ENCODE results near the gene CARS2.

The CARS2 gene

GRCh38 chr13:110652764-110653163 lies 53.2 kb downstream of the CARS2 start:
- DNase-seq (ENCODE audit: low read depth in 2 of 2), result no peak

- DNase-seq (ENCODE audit: low read depth in 2 of 2), result no peak
Measured at GRCh38 chr13:110652231-110652730, 53.6 kb downstream of the CARS2 start.

DNA sequence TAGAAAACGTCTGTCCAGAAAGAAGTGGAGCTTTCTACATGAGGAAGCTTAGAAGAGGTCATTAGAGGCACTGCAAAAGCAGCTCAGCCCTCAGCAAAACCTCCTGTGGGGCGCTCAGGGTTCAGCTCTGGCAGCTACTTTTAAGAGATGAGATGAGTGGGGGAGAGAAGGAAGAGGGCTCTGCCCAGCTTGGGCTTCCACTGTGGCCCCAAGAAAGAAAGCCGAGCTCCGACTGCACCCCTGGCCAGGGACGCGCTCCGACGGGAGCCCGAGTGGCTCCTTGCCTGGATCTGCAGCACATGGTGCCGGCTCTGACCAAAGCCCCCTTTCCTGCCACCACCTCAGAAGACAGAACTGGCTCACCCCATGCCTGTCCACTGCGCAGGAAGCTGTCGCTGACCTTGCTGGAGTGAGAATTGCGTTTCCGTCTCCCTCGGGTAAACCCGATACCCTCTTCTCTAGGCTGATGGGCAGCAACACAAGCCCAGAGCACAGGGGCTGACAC lies 54.1 kb downstream of the CARS2 start:
- DNase-seq (ENCODE audit: low read depth in 2 of 2), result no peak

DNA sequence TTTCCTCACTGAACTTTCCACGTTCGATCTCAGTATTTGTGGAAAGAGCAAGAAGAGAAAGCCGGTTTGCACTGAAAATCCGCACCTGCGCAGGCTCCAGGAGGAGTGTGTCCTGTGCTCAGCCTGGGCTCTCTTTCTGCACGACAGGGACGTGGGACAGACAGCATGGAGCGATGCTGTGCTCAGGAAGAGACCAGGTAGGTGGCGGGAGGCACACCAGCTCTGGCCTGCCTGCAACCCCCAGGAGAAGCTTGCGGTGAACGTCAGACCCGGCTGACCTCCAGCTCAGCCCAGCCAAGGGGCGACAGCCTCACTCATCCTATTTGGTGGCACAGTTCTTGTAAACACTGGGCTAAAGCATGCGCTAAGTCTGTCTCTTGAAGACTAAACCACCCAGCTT lies 54.6 kb downstream of the CARS2 start:
- no peak for DNase-seq (ENCODE audit: low read depth in 2 of 2)

DNA sequence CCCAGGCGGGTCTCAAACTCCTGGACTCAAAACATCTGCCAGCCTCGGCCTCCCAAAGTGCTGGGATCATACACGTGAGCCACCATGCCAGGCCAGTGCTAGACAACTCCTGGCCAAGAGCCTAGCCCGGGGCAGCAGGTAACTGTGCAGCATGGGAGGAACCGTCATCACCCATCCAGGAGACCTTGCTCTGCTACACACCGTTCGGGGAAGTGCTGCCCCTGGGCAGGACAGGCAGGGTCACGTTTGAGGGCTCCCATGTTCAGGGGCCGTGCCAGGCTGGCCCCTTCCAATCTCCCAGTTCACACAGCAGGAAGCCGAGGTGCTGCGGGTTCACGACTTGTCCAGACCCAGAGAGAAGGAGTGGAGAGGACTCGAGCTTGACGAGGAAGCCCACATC lies 55.5 kb downstream of the CARS2 start:
- no peak for DNase-seq (ENCODE audit: low read depth in 2 of 2)

DNA sequence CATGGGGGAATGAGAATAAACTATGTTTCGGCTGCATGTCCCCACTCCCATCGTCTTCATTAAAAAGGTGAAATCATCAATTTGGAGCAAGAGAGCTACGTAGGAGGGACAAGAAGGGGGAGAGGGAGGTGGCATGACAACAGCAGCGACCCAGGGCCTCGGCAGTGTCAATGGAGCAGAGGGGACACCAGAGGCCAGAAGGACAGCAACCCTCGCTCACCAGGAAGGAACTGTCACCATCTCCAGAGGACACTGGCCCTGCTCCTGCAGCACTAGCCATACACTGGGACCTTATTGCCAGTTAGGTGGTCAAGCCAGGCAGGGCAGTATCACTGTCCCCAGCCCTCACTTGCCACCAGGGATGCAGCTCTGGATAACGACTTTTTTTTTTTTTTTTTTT lies 56.4 kb downstream of the CARS2 start:
- no peak for DNase-seq (ENCODE audit: low read depth in 2 of 2)

DNA sequence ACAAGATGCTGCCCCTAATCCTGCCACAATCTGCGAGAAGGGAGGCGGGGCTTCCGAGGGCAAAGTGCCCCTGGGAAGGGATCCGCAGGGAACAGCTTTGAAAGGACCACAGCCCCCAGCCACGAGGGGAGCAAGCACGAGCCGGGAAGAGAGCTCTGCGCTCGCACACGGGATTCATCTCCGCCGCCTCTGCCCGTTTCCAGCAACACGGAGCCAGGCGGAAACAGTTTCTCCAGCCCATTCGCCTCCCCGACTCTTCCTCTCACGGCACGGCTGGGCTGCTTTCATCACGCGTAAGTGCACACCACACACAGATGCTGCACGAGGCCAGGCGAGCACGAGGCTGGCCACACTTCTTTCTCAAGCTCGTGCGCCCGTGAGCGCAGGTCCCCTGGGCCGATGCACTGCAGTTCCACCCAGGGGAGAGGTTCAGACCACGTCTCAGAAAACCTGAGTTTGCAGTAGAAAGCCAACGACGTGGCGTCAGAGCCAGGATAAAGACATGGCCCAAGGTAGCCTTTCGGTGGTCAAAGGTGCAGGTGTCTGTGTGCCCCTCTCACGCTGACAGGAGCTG lies 57.0 kb downstream of the CARS2 start:
- no peak for DNase-seq (ENCODE audit: low read depth in 2 of 2)

GRCh38 chr13:110648146-110648819 lies 57.6 kb downstream of the CARS2 start:
- no peak for DNase-seq (ENCODE audit: low read depth in 2 of 2)

- DNase-seq (ENCODE audit: low read depth in 2 of 2), result no peak
Measured at GRCh38 chr13:110647365-110647737, 58.6 kb downstream of the CARS2 start.

DNA sequence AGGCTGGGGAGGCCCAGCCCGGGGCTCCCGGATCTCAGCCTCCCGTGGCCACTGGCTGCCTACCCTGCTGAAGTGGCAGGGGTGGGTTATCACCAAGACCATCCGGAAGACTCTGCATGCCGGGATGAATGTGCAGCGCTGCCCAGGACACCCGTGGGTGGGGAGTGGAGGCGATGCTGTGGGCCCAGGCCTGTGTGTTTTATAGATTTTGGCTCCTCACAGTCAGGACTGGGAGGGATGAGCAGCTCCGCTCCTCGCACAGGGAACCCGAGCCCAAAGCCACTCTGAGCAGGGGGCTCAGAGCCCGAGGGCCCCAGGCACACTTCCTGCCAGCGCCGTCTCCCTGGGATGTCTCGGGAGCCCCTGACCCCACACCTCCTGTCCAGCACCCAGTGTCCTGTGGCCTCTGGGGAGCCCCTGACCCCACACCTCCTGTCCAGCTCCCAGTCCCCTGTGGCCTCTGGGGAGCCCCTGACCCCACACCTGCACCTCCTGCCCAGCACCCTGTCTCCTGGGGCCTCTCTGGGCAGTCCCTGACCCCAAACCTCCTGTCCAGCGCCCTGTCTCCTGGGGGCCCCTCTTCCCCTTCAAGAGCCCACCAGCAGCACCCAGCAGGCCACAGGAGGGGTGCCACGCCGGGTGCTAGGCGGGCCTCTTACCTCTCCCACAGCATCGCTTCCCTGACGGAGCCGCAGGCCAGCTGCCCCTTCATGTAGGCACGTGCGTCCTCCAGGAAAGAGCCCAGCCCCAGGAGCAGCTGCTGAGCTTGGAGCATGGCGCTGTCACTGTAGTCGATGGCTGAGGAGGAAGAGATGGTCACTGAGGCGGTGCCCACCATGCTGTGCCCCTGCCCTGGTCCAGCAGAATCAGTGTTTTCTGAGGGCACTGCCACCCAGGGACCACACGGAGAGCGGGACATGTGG lies 59.2 kb downstream of the CARS2 start:
- no peak for DNase-seq (ENCODE audit: low read depth in 2 of 2)

DNA sequence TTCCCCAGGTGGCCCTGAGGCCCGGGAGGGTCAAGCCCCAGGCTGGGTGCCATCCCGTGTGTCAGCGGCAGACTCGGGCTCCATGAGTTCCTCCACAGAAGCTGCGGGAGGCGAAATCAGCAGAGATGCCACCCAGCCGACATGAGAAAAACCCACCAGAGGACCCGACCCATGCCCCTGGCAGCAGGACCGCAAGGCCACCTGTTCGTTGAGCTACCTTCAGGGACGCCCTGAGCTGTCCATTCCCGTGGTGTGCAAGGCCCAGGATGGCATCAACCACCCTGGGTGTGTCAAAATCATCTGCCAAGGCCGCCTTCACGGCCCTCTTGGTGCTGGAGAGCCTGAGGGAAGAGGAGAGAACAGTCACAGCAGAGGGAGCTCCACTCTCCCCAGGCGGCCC lies 60.2 kb downstream of the CARS2 start:
- no peak for DNase-seq (ENCODE audit: low read depth in 2 of 2)

GRCh38 chr13:110644892-110645521 lies 60.9 kb downstream of the CARS2 start:
- DNase-seq (ENCODE audit: low read depth in 2 of 2), result peak; percentile 19 to 28

DNA sequence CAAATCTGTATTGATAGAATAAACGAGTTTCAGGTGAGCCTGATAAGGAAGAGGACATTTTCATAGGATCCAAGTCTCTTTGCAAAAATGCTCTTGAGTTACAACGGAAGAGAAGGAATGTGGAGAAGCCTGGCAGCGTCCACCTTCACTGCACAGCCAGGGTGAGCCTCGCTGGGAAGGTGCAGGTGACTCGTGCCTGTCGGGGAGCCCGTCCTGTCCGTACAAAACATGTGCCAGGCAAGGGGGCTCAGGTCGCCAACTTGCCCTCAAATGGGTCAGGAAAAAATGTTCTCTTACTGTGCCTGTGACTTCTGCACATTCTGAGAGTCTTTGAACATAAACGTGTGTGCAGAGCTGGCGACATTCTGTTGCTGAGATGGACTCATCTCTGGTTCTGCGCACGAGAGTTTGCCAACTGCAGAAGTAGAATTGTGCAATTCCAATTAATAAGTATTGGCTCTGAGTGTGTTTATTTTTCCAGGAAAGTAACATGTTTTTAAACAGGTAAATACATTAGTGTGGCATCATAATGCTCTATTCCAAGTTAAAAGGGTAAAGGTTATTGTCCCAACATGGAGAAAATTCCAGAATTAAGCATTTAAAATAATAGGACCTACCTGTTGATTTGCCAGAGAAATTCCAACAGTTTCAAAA lies 62.0 kb downstream of the CARS2 start:
- DNase-seq (ENCODE audit: low read depth in 2 of 2), result no peak

DNA sequence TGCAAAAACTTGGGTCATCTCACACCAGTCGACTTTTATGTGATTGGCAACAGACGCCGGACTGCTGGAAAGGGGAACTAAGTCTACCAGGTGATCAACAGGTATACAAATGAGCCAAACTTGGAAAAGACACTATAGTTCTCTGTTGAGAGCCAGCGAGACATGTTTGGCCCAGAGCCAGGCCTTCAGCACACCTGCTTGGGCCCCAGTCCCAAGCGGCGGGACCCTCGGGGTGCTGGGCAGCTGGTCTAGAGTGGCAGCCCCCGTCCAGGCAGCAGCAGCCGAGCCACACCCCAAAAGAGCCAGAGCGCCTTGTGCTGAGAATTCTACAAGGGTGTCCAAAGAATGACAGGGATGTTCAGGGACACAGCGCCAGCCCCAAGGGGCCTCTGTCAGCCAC lies 62.6 kb downstream of the CARS2 start:
- DNase-seq (ENCODE audit: low read depth in 2 of 2), result no peak

- DNase-seq (ENCODE audit: low read depth in 2 of 2), result no peak
Measured at GRCh38 chr13:110642291-110642981, 63.5 kb downstream of the CARS2 start.

- no peak for DNase-seq (ENCODE audit: low read depth in 2 of 2)
Measured at GRCh38 chr13:110641055-110642015, 64.6 kb downstream of the CARS2 start.

DNA sequence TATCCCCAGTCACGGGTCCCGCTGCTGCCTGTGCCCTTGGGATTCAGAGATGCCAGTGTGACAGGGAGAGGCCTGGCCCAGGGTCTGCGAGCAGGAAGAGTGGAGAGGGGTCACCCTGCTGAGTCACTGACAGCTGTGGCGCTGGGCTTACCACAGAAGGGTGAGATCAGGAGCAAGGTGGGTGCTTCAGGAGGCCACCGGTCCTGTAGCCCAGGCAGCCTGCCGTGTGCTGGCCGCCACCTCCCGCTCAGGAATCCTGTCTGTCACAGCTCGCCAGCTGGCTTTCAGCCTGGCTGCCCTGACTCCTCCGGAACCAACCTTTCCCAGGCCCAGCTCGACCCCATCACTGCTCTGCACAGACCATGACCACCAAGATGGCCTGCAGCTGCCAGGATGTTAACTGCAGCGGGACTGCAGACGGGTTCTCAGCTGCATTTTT lies 65.3 kb downstream of the CARS2 start:
- DNase-seq (ENCODE audit: low read depth in 2 of 2), result no peak

DNA sequence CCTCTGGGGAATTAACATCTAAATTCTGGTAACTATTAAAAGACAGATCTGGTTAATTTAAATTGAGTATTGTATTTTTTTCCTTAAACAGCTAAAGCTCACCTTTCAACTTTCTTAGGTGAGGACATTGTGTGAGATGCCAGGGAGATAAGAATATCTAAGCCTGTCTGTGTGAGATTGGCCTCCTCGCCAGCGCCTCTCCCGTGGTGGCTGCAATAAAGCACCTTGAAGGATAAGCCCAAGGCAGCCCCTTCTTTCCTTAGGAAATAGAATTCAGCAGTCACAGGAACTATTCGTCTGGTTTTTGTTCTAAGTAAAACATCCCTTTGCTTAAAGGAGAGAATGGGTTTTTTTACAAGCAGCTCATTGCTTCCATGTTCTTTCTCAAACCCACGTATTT lies 66.0 kb downstream of the CARS2 start:
- DNase-seq (ENCODE audit: low read depth in 2 of 2), result no peak

Data from stimulated activated CD8-positive, alpha-beta memory T cell treated with anti-CD3 and anti-CD28 coated beads, Interleukin-15, amount 100 ng/mL, for 48 hours (primary cell).